HepG2 (cell line): ENCODE measurements around the gene TSPAN17. TPM values are rescaled to one million over a fixed set of nuclear protein-coding genes. Genes with fewer than 3 reads are reported as not detected.

Source experiments
- BCL6 ChIP-seq: IDR thresholded peaks from 2 replicates; pipeline ENCODE4 v1.6.1; 2016; ENCODE audit warnings: missing genetic modification reagents, missing compliant biosample characterization
- KAT7 ChIP-seq: IDR thresholded peaks from 2 replicates; pipeline ENCODE4 v1.6.1; 2018; ENCODE audit warnings: borderline replicate concordance, missing compliant biosample characterization
- KDM3A ChIP-seq: IDR thresholded peaks from 2 replicates; pipeline ENCODE4 v1.6.1; 2018; ENCODE audit warnings: low read depth, missing compliant biosample characterization
- RAD21 ChIP-seq: fragments of 450-650 bp; formaldehyde crosslinking; IDR thresholded peaks from 2 replicates; pipeline ENCODE4 v1.5.0; 2020; ENCODE audit warnings: mild to moderate bottlenecking
- SALL2 ChIP-seq: sonication (generic); formaldehyde crosslinking; IDR thresholded peaks from 2 replicates; pipeline ENCODE4 v1.8.1; 2023; ENCODE audit warnings: mild to moderate bottlenecking, missing genetic modification reagents, inconsistent platforms
- SMAD3 ChIP-seq: sonication (generic); formaldehyde crosslinking; IDR thresholded peaks from 2 replicates; pipeline ENCODE4 v1.4.0; 2020; ENCODE audit warnings: missing genetic modification reagents
- SSRP1 ChIP-seq: IDR thresholded peaks from 2 replicates; pipeline ENCODE4 v1.6.1; 2016; ENCODE audit warnings: control low read depth
- TCF12 ChIP-seq, 2 experiments: fragments of 450-650 bp in 1 of 2; sonication (generic) in 1 of 2; formaldehyde crosslinking in 1 of 2; IDR thresholded peaks; 2 replicates each; pipeline versions ENCODE4 v1.6.1 to v1.8.0; 2017 to 2022; ENCODE audit warnings: antibody characterized with exemption in 1 of 2, mild to moderate bottlenecking in 1 of 2, missing genetic modification reagents in 1 of 2, moderate library complexity in 1 of 2
- ZFP1 ChIP-seq: IDR thresholded peaks from 2 replicates; pipeline ENCODE4 v1.6.1; 2016
- ZNF331 ChIP-seq: sonication (generic); formaldehyde crosslinking; IDR thresholded peaks from 2 replicates; pipeline ENCODE4 v1.4.0; 2020; ENCODE audit warnings: missing genetic modification reagents
- ZNF484 ChIP-seq: sonication (generic); formaldehyde crosslinking; IDR thresholded peaks from 2 replicates; pipeline ENCODE4 v1.5.1; 2020; ENCODE audit warnings: mild to moderate bottlenecking, low read depth, missing genetic modification reagents, borderline replicate concordance
- ZNF724P ChIP-seq: sonication (generic); formaldehyde crosslinking; IDR thresholded peaks from 2 replicates; pipeline ENCODE4 v1.8.0; 2022; ENCODE audit warnings: missing genetic modification reagents, borderline replicate concordance
- ZZZ3 ChIP-seq: sonication (generic); formaldehyde crosslinking; IDR thresholded peaks from 2 replicates; pipeline ENCODE4 v1.4.0; 2020; ENCODE audit warnings: missing genetic modification reagents, mild to moderate bottlenecking, borderline replicate concordance
- polyA plus RNA-seq, 8 experiments: library from polyadenylated mRNA; depleted of rRNA in 3 of 8; stranded (reverse) in 7 of 8; unstranded in 1 of 8; fragments of >200 nt; fragmentation: Illumina TruSeq in 4 of 8; extraction: Trizol in 4 of 8; gene quantifications; 2 replicates each; pipeline versions ENCODE4 v1.2.1 to v1.2.3, GENCODE V29; 2011 to 2016; ENCODE audit warnings: low read depth in 4 of 8, missing spikeins in 1 of 8, mixed read lengths in 1 of 8; ENCODE audit not compliant: insufficient read depth in 1 of 8
- total RNA-seq, 5 experiments: library from RNA; depleted of rRNA; stranded (reverse); fragments of >200 nt; fragmentation: Illumina TruSeq; extraction: Trizol; gene quantifications; 2 replicates each; pipeline ENCODE4 v1.2.3, GENCODE V29; 2016; ENCODE audit warnings: low read depth in 1 of 5
- TF ChIP-seq, protein P1 (sequence below): IDR thresholded peaks from 2 replicates; pipeline ENCODE4 v1.6.1; 2016; ENCODE audit warnings: low read depth
- TF ChIP-seq, protein P2 (sequence below): IDR thresholded peaks from 2 replicates; pipeline ENCODE4 v1.6.1; 2016; ENCODE audit warnings: missing genetic modification reagents, missing compliant biosample characterization
- TF ChIP-seq, protein P3 (sequence below): sonication (generic); formaldehyde crosslinking; IDR thresholded peaks from 2 replicates; pipeline ENCODE4 v1.4.0; 2020; ENCODE audit warnings: missing genetic modification reagents, borderline replicate concordance
- TF ChIP-seq, protein P4 (sequence below): sonication (generic); formaldehyde crosslinking; IDR thresholded peaks from 2 replicates; pipeline ENCODE4 v1.4.0; 2020; ENCODE audit warnings: missing genetic modification reagents
- TF ChIP-seq, protein P5 (sequence below): sonication (generic); formaldehyde crosslinking; IDR thresholded peaks from 2 replicates; pipeline ENCODE4 v1.4.0; 2020; ENCODE audit warnings: missing genetic modification reagents, borderline replicate concordance
- TF ChIP-seq, protein P6 (sequence below): sonication (generic); formaldehyde crosslinking; IDR thresholded peaks from 2 replicates; pipeline ENCODE4 v1.4.0; 2020; ENCODE audit warnings: missing genetic modification reagents

Gene TSPAN17
- total and polyA plus RNA-seq, 2 of the 13 experiments (the other 11 are each of a cell fraction or from before 2014, with no cell fraction given), result 11.5 to 15.0 TPM

DNA sequence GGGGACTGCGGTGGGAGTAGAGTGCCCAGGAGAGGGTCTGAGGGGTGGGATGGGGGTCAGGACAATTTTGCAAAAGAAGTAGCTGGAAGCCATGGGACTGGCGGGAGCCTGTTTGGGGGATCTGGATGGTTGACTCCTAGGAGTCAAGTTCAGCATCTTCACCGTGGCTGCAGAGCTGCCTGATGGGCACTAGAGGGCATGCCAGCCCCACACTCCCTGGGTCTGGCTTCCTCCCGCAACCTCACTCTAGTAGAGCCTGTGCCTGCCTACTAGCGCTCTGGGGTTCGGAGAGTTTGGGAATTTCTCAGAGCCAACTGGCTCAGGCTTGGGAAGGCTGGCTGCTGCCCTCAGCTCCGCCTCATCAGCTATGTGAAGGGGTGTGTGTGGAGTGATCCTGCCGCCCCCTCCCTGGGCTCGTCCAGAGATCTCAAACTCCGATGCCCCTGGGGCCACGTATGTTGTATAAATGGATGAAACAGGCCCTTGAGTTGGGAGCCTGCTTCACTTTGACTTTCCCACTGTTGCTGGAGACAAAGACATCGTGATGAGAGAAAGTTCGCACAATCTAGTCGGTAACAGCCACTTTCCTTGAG lies 10.8 kb downstream of the TSPAN17 start (continued):
- TF ChIP-seq, protein P1, sequence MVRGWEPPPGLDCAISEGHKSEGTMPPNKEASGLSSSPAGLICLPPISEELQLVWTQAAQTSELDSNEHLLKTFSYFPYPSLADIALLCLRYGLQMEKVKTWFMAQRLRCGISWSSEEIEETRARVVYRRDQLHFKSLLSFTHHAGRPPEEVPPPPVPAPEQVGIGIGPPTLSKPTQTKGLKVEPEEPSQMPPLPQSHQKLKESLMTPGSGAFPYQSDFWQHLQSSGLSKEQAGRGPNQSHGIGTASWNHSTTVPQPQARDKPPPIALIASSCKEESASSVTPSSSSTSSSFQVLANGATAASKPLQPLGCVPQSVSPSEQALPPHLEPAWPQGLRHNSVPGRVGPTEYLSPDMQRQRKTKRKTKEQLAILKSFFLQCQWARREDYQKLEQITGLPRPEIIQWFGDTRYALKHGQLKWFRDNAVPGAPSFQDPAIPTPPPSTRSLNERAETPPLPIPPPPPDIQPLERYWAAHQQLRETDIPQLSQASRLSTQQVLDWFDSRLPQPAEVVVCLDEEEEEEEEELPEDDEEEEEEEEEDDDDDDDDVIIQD, result peak; percentile 36; the same call in 1 of the 2 replicates
- TF ChIP-seq, protein P2, sequence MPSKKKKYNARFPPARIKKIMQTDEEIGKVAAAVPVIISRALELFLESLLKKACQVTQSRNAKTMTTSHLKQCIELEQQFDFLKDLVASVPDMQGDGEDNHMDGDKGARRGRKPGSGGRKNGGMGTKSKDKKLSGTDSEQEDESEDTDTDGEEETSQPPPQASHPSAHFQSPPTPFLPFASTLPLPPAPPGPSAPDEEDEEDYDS, result no peak
- TF ChIP-seq SSRP1 (CRISPR knock-in tag), result no peak
- TF ChIP-seq SALL2 (CRISPR knock-in tag), result no peak
- TF ChIP-seq ZFP1 (CRISPR knock-in tag), result no peak
- TF ChIP-seq RAD21 (CRISPR knock-in tag), result peak; percentile 89
- TF ChIP-seq, protein P3, sequence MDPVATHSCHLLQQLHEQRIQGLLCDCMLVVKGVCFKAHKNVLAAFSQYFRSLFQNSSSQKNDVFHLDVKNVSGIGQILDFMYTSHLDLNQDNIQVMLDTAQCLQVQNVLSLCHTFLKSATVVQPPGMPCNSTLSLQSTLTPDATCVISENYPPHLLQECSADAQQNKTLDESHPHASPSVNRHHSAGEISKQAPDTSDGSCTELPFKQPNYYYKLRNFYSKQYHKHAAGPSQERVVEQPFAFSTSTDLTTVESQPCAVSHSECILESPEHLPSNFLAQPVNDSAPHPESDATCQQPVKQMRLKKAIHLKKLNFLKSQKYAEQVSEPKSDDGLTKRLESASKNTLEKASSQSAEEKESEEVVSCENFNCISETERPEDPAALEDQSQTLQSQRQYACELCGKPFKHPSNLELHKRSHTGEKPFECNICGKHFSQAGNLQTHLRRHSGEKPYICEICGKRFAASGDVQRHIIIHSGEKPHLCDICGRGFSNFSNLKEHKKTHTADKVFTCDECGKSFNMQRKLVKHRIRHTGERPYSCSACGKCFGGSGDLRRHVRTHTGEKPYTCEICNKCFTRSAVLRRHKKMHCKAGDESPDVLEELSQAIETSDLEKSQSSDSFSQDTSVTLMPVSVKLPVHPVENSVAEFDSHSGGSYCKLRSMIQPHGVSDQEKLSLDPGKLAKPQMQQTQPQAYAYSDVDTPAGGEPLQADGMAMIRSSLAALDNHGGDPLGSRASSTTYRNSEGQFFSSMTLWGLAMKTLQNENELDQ, result no peak
- TF ChIP-seq, protein P4, sequence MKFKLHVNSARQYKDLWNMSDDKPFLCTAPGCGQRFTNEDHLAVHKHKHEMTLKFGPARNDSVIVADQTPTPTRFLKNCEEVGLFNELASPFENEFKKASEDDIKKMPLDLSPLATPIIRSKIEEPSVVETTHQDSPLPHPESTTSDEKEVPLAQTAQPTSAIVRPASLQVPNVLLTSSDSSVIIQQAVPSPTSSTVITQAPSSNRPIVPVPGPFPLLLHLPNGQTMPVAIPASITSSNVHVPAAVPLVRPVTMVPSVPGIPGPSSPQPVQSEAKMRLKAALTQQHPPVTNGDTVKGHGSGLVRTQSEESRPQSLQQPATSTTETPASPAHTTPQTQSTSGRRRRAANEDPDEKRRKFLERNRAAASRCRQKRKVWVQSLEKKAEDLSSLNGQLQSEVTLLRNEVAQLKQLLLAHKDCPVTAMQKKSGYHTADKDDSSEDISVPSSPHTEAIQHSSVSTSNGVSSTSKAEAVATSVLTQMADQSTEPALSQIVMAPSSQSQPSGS (CRISPR knock-in tag), result 0 out of 2 replicates have a peak, but pooled peaks have one; percentile 23
- TF ChIP-seq BCL6 (CRISPR knock-in tag), result no peak
- TF ChIP-seq ZNF724P (CRISPR knock-in tag), result no peak
- TF ChIP-seq KDM3A, result peak; percentile 41; the same call in 1 of the 2 replicates
- TF ChIP-seq KAT7 (CRISPR knock-in tag), result no peak
- TF ChIP-seq, protein P5, sequence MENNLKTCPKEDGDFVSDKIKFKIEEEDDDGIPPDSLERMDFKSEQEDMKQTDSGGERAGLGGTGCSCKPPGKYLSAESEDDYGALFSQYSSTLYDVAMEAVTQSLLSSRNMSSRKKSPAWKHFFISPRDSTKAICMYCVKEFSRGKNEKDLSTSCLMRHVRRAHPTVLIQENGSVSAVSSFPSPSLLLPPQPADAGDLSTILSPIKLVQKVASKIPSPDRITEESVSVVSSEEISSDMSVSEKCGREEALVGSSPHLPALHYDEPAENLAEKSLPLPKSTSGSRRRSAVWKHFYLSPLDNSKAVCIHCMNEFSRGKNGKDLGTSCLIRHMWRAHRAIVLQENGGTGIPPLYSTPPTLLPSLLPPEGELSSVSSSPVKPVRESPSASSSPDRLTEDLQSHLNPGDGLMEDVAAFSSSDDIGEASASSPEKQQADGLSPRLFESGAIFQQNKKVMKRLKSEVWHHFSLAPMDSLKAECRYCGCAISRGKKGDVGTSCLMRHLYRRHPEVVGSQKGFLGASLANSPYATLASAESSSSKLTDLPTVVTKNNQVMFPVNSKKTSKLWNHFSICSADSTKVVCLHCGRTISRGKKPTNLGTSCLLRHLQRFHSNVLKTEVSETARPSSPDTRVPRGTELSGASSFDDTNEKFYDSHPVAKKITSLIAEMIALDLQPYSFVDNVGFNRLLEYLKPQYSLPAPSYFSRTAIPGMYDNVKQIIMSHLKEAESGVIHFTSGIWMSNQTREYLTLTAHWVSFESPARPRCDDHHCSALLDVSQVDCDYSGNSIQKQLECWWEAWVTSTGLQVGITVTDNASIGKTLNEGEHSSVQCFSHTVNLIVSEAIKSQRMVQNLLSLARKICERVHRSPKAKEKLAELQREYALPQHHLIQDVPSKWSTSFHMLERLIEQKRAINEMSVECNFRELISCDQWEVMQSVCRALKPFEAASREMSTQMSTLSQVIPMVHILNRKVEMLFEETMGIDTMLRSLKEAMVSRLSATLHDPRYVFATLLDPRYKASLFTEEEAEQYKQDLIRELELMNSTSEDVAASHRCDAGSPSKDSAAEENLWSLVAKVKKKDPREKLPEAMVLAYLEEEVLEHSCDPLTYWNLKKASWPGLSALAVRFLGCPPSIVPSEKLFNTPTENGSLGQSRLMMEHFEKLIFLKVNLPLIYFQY (CRISPR knock-in tag), result no peak
- 0 out of 2 replicates have a peak, but pooled peaks have one; percentile 38 for TF ChIP-seq ZNF331
- no peak for TF ChIP-seq TCF12 (IDR thresholded peaks at IDR 0.05)
- TF ChIP-seq TCF12 (CRISPR knock-in tag; IDR thresholded peaks at IDR 0.05), result no peak
- TF ChIP-seq, protein P6, sequence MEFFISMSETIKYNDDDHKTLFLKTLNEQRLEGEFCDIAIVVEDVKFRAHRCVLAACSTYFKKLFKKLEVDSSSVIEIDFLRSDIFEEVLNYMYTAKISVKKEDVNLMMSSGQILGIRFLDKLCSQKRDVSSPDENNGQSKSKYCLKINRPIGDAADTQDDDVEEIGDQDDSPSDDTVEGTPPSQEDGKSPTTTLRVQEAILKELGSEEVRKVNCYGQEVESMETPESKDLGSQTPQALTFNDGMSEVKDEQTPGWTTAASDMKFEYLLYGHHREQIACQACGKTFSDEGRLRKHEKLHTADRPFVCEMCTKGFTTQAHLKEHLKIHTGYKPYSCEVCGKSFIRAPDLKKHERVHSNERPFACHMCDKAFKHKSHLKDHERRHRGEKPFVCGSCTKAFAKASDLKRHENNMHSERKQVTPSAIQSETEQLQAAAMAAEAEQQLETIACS, result no peak
- TF ChIP-seq SMAD3 (CRISPR knock-in tag), result 0 out of 2 replicates have a peak, but pooled peaks have one; percentile 30
- TF ChIP-seq ZZZ3 (CRISPR knock-in tag), result no peak
- TF ChIP-seq ZNF484, result no peak
